ENCODE measurements around the gene MROH9.

The MROH9 gene

DNA sequence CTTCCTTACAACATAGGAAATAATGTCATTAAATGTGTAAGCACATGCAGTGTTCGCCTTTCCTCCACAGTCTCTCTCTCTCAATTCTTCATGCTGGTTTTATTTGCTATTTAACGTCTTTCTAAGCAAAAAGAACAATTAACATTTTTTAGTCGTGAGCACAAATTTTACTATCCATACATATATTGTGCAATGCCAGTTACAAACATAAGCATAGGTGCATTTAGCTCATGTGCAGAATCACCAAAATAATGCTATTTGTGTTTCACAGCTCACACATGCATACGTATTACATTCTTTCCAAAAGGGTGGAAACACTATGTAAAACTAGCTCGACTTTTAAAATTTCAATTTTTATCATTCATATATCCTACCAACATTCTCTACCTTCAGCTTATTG is 52.1 kb downstream of the MROH9 start:
- no peak for DNase-seq (ENCODE audit: low read depth)
- H3K4me3 ChIP-seq (ENCODE audit: low read depth, low read length), result no peak overlapping the region
- TF ChIP-seq, protein P1, sequence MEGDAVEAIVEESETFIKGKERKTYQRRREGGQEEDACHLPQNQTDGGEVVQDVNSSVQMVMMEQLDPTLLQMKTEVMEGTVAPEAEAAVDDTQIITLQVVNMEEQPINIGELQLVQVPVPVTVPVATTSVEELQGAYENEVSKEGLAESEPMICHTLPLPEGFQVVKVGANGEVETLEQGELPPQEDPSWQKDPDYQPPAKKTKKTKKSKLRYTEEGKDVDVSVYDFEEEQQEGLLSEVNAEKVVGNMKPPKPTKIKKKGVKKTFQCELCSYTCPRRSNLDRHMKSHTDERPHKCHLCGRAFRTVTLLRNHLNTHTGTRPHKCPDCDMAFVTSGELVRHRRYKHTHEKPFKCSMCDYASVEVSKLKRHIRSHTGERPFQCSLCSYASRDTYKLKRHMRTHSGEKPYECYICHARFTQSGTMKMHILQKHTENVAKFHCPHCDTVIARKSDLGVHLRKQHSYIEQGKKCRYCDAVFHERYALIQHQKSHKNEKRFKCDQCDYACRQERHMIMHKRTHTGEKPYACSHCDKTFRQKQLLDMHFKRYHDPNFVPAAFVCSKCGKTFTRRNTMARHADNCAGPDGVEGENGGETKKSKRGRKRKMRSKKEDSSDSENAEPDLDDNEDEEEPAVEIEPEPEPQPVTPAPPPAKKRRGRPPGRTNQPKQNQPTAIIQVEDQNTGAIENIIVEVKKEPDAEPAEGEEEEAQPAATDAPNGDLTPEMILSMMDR (conservative IDR thresholded peaks at IDR 0.05; ENCODE audit: low read depth, low read length), result no peak

GRCh38 chr1:170993151-170993550 is 57.8 kb downstream of the MROH9 start:
- no peak overlapping the region for H3K4me3 ChIP-seq (ENCODE audit: low read depth, low read length)
- TF ChIP-seq, protein P1 (conservative IDR thresholded peaks at IDR 0.05; ENCODE audit: low read depth, low read length), result no peak

GRCh38 chr1:170993717-170994116 is 58.4 kb downstream of the MROH9 start:
- H3K4me3 ChIP-seq (ENCODE audit: low read depth, low read length), result no peak overlapping the region
- TF ChIP-seq, protein P1 (conservative IDR thresholded peaks at IDR 0.05; ENCODE audit: low read depth, low read length), result no peak
- DNase-seq (ENCODE audit: low read depth), result no peak

More at GRCh38 chr1:170993151-170993550, 57.8 kb downstream of the MROH9 start:
- DNase-seq (ENCODE audit: low read depth), result no peak

DNA sequence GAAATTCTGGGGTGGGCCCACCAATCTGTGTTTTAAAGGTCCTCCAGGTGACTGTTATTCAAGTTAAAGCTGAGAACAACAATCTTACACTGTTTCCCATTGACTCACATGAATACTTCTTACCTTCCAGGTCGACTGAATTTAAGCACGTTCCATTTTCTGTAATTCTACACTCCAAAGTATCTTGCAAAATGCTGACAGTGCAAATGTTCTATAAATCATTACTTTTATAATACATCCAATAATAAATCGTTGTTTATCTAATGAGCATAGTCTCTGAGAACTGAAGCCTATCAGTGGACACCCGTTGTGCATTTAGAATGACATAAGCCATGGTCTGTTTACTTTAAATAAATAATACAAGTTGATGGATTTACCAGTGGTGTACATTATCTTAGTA is 79.5 kb downstream of the MROH9 start:
- TF ChIP-seq, protein P1 (conservative IDR thresholded peaks at IDR 0.05; ENCODE audit: low read depth, low read length), result no peak
- H3K4me3 ChIP-seq (ENCODE audit: low read depth, low read length), result no peak overlapping the region
- DNase-seq (ENCODE audit: low read depth), result no peak

DNA sequence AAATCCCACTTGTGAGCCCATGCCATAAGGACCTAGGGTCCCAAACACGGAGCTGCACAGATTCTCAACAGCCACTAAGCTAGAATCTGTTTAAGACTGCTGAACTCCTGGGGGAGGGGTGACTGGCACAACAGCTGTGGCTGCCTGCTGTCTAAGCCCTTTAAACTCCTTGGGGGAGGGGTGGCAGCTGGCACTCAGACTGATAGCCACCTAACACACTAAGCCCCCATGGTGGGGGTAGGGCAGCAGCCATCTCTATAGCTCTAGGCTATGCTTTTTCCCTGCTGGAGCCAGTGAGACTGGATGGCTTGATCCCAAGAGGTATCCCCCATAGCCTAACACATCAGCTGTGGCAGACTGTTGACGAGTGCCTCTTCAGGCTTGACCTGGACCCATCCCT is 82.1 kb downstream of the MROH9 start:
- no peak for DNase-seq (ENCODE audit: low read depth)
- H3K4me3 ChIP-seq (ENCODE audit: low read depth, low read length), result no peak overlapping the region
- TF ChIP-seq, protein P1 (conservative IDR thresholded peaks at IDR 0.05; ENCODE audit: low read depth, low read length), result no peak

GRCh38 chr1:171019971-171020370 is 84.6 kb downstream of the MROH9 start:
- H3K4me3 ChIP-seq (ENCODE audit: low read depth, low read length), result no peak overlapping the region
- no peak for DNase-seq (ENCODE audit: low read depth)
- TF ChIP-seq, protein P1 (conservative IDR thresholded peaks at IDR 0.05; ENCODE audit: low read depth, low read length), result no peak

DNA sequence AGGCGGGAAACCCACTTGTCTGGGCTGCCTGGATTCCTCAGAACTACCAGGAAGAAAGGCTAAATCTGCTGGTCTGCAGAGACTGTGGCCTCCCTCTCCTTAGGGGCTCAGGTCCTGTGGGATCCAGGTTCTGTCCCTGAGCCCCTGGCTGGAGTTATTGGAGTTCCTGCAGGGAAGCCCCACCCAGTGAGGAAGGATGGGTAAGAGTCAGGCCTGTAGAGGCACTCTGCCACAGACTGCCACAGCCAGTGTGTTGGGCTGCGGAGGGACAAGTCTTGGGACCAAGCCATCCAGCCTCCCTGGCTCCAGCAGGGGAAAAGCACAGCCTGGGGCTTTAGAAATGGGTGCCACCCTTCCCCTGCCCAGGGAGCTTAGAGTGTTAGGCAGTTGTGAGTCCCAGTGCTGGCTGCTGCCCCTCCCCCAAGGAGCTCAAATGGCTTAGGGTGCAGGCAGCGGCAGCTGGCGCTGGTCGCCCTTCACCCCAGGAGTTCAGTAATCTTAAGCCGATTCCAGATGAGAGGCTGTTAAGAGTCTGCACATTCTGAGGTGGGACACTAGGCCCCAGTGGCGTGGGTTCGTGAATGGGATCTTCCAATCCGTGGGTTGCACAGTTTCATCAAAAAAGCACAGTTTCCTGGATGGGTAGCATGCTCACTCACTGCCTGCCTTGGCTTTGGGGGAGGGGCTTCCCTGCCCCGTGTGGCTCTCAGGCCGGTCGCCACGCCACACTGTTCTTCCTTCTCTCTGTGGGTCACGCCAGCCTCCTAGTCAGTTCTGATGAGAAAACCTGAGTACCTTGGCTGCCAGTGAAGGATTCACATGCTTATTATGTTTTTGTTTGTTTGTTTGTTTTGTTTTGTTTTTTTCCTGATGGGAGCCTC is 97.7 kb downstream of the MROH9 start:
- no peak for DNase-seq (ENCODE audit: low read depth)
- no peak overlapping the region for H3K4me3 ChIP-seq (ENCODE audit: low read depth, low read length)
- TF ChIP-seq, protein P1 (conservative IDR thresholded peaks at IDR 0.05; ENCODE audit: low read depth, low read length), result no peak
